ENCODE results near the gene LRRC4.

- TF ChIP-seq CTCF (IDR thresholded peaks at IDR 0.05) (no peak), POLR2A (IDR thresholded peaks at IDR 0.05) (no peak)
Observed at GRCh38 chr7:128005117-128005516, 26.1 kb downstream of the LRRC4 start.
